ENCODE results near the gene FAM193B.

FAM193B gene

DNA sequence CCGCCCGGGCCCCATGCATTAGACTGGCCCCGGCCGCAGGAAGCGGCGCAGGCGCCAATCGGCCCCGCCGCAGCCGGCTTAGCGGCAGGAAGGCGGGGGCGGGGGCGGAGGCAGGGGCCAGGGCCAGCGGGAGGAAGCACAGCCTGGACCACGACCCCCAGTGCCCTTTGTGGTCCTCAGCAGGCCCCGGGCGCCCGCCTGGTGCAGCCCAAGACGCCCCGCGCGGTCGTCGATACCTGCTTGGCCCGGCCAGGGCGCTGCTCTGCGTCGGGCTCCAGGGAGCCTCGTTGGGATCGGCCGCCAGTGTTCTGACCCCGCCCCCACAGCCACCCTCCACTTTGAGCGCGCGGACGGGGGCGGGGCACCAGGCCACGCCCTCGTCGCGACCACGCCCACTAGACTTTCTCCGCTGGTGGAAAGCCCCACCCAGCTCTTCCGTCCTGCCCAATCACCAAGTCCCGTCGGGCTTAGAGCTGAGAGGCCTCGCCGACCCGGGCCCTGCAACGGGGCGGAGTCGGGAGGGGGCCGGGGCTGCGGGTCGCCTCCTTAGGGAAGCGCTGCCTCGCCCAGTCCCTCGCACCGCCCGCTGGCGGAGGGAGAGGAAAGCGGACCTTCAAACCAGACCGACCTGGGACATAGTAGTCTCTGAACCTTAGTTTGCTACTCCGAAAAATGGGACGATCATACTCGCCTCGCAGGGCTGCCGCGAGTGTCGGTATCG is 56.9 kb downstream of the FAM193B start, which contains the start of gene PDLIM7:
TSS of gene PDLIM7 (minus strand) at position 313 of the 721 bp plus-strand sequence. CDS start 1,092 bp downstream, outside the sequence.
- H2AK5ac ChIP-seq (ENCODE audit: low read length), result peak within 1 kb of the TSS; percentile 81
- peak within 1 kb of the TSS; percentile 98 for H4K91ac ChIP-seq (ENCODE audit: low read depth, low read length)
- H3K23ac ChIP-seq (ENCODE audit: low read length), result no peak within 1 kb of the TSS
- H3K27ac ChIP-seq (ENCODE audit: low read depth, low read length), result peak within 1 kb of the TSS; percentile 97
- H3K4me2 ChIP-seq (ENCODE audit: low read length), result peak within 1 kb of the TSS; percentile 79
- H3K9ac ChIP-seq (ENCODE audit: low read length), result peak within 1 kb of the TSS; percentile 95
- peak; percentile 98 to 99 for DNase-seq
- H3K18ac ChIP-seq (ENCODE audit: low read length), result peak within 1 kb of the TSS; percentile 95
- peak within 1 kb of the TSS; percentile 44 for H2BK12ac ChIP-seq (ENCODE audit: low read length)
- no peaks in the 10 kb centered on the region for H3K9me3 ChIP-seq (ENCODE audit: insufficient read depth, low read depth, low read length)
- H4K8ac ChIP-seq (ENCODE audit: low read depth, low read length), result peak within 1 kb of the TSS; percentile 91
- peaks cover 44% of the 10 kb centered on the region for H3K79me1 ChIP-seq (ENCODE audit: low read length)
- H3K36me3 ChIP-seq (ENCODE audit: control insufficient read depth in 1 of 2, insufficient read depth in 2 of 2, low read length in 2 of 2), result peaks cover 30 to 32% of the 10 kb centered on the region in 2 experiments
- H2BK120ac ChIP-seq (ENCODE audit: insufficient read depth, low read length, poor library complexity), result peak within 1 kb of the TSS; percentile 97
- H4K12ac ChIP-seq (ENCODE audit: low read depth, low read length), result peak within 1 kb of the TSS; percentile 84
- peak within 1 kb of the TSS; percentile 97 for H3K14ac ChIP-seq (ENCODE audit: low read length)
- H3K79me2 ChIP-seq (ENCODE audit: control insufficient read depth, insufficient read depth, low read length, poor library complexity), result peaks cover 21% of the 10 kb centered on the region
- peaks cover 37 to 50% of the 10 kb centered on the region in 2 experiments for H3K4me1 ChIP-seq (ENCODE audit: control insufficient read depth in 1 of 2, insufficient read depth in 2 of 2, low read length in 2 of 2)
- peak within 1 kb of the TSS; percentile 66 for H2AFZ ChIP-seq (ENCODE audit: insufficient read depth, low read length, poor library complexity)
- peak within 1 kb of the TSS; percentile 89 for H3K4ac ChIP-seq (ENCODE audit: low read depth, low read length)
- peak within 1 kb of the TSS; percentile 96 for H2BK5ac ChIP-seq (ENCODE audit: low read depth, low read length, poor library complexity)
- H3K27me3 ChIP-seq (ENCODE audit: insufficient read depth, low read length), result no peaks in the 10 kb centered on the region
- H3K4me3 ChIP-seq (ENCODE audit: low read depth, low read length), result peak within 1 kb of the TSS; percentile 78
- WGBS (ENCODE audit: extremely low coverage, insufficient coverage, insufficient read length), result no CpG with 5 or more reads among the region's 73 CpGs

GRCh38 chr5:177496727-177497291 is 57.6 kb downstream of the FAM193B start:
- peak overlapping the region; percentile 78 for H3K4me3 ChIP-seq (ENCODE audit: low read depth, low read length)
- H2AFZ ChIP-seq (ENCODE audit: insufficient read depth, low read length, poor library complexity), result peak overlapping the region; percentile 64
- no peaks in the 10 kb centered on the region for H3K27me3 ChIP-seq (ENCODE audit: insufficient read depth, low read length)
- peaks cover 44% of the 10 kb centered on the region for H3K79me1 ChIP-seq (ENCODE audit: low read length)
- peaks cover 42 to 54% of the 10 kb centered on the region in 2 experiments for H3K4me1 ChIP-seq (ENCODE audit: control insufficient read depth in 1 of 2, insufficient read depth in 2 of 2, low read length in 2 of 2)
- peak overlapping the region; percentile 97 for H2BK120ac ChIP-seq (ENCODE audit: insufficient read depth, low read length, poor library complexity)
- peaks cover 21% of the 10 kb centered on the region for H3K79me2 ChIP-seq (ENCODE audit: control insufficient read depth, insufficient read depth, low read length, poor library complexity)
- no CpG with 5 or more reads among the region's 29 CpGs for WGBS (ENCODE audit: extremely low coverage, insufficient coverage, insufficient read length)
- peak overlapping the region; percentile 95 for H3K18ac ChIP-seq (ENCODE audit: low read length)
- DNase-seq, result peak; percentile 59 to 62
- H3K4ac ChIP-seq (ENCODE audit: low read depth, low read length), result peak overlapping the region; percentile 89
- no peak overlapping the region for H2BK12ac ChIP-seq (ENCODE audit: low read length)
- H2BK5ac ChIP-seq (ENCODE audit: low read depth, low read length, poor library complexity), result peak overlapping the region; percentile 96
- peak overlapping the region; percentile 75 for H3K4me2 ChIP-seq (ENCODE audit: low read length)
- H4K91ac ChIP-seq (ENCODE audit: low read depth, low read length), result peak overlapping the region; percentile 98
- H3K14ac ChIP-seq (ENCODE audit: low read length), result peak overlapping the region; percentile 97
- H3K9me3 ChIP-seq (ENCODE audit: insufficient read depth, low read depth, low read length), result no peaks in the 10 kb centered on the region
- peak overlapping the region; percentile 95 for H3K9ac ChIP-seq (ENCODE audit: low read length)
- H3K36me3 ChIP-seq (ENCODE audit: control insufficient read depth in 1 of 2, insufficient read depth in 2 of 2, low read length in 2 of 2), result peaks cover 36 to 38% of the 10 kb centered on the region in 2 experiments
- H4K8ac ChIP-seq (ENCODE audit: low read depth, low read length), result peak overlapping the region; percentile 91
- no peak overlapping the region for H3K23ac ChIP-seq (ENCODE audit: low read length)
- peak overlapping the region; percentile 84 for H4K12ac ChIP-seq (ENCODE audit: low read depth, low read length)
- peak overlapping the region; percentile 97 for H3K27ac ChIP-seq (ENCODE audit: low read depth, low read length)
- peak overlapping the region; percentile 81 for H2AK5ac ChIP-seq (ENCODE audit: low read length)

- Histone ChIP-seq H3K23ac (ENCODE audit: low read length) (no peak overlapping the region), H4K91ac (ENCODE audit: low read depth, low read length) (peak overlapping the region; percentile 98)
- WGBS (ENCODE audit: extremely low coverage, insufficient coverage, insufficient read length), result no CpG with 5 or more reads among the region's 12 CpGs
Measured at GRCh38 chr5:177496070-177496726, 58.2 kb downstream of the FAM193B start.

More at GRCh38 chr5:177496070-177496726, 58.2 kb downstream of the FAM193B start:
- H2AFZ ChIP-seq (ENCODE audit: insufficient read depth, low read length, poor library complexity), result peak overlapping the region; percentile 64
- peaks cover 42 to 56% of the 10 kb centered on the region in 2 experiments for H3K4me1 ChIP-seq (ENCODE audit: control insufficient read depth in 1 of 2, insufficient read depth in 2 of 2, low read length in 2 of 2)
- H3K14ac ChIP-seq (ENCODE audit: low read length), result peak overlapping the region; percentile 97
- peak overlapping the region; percentile 89 for H3K4ac ChIP-seq (ENCODE audit: low read depth, low read length)
- peak overlapping the region; percentile 97 for H2BK120ac ChIP-seq (ENCODE audit: insufficient read depth, low read length, poor library complexity)
- DNase-seq, result peak in 1 of 2 donors; percentile 52
- peak overlapping the region; percentile 84 for H4K12ac ChIP-seq (ENCODE audit: low read depth, low read length)
- H2BK5ac ChIP-seq (ENCODE audit: low read depth, low read length, poor library complexity), result peak overlapping the region; percentile 96
- H3K4me2 ChIP-seq (ENCODE audit: low read length), result peak overlapping the region; percentile 75
- peak overlapping the region; percentile 97 for H3K27ac ChIP-seq (ENCODE audit: low read depth, low read length)
- peak overlapping the region; percentile 91 for H4K8ac ChIP-seq (ENCODE audit: low read depth, low read length)
- peaks cover 44% of the 10 kb centered on the region for H3K79me1 ChIP-seq (ENCODE audit: low read length)
- H3K18ac ChIP-seq (ENCODE audit: low read length), result peak overlapping the region; percentile 95
- no peaks in the 10 kb centered on the region for H3K27me3 ChIP-seq (ENCODE audit: insufficient read depth, low read length)
- H3K9me3 ChIP-seq (ENCODE audit: insufficient read depth, low read depth, low read length), result no peaks in the 10 kb centered on the region
- peak overlapping the region; percentile 44 for H2BK12ac ChIP-seq (ENCODE audit: low read length)
- peak overlapping the region; percentile 81 for H2AK5ac ChIP-seq (ENCODE audit: low read length)
- peaks cover 41 to 43% of the 10 kb centered on the region in 2 experiments for H3K36me3 ChIP-seq (ENCODE audit: control insufficient read depth in 1 of 2, insufficient read depth in 2 of 2, low read length in 2 of 2)
- peak overlapping the region; percentile 95 for H3K9ac ChIP-seq (ENCODE audit: low read length)
- H3K4me3 ChIP-seq (ENCODE audit: low read depth, low read length), result peak overlapping the region; percentile 76
- peaks cover 21% of the 10 kb centered on the region for H3K79me2 ChIP-seq (ENCODE audit: control insufficient read depth, insufficient read depth, low read length, poor library complexity)
